ENCODE measurements around the gene ERC2.

The ERC2 gene

DNA sequence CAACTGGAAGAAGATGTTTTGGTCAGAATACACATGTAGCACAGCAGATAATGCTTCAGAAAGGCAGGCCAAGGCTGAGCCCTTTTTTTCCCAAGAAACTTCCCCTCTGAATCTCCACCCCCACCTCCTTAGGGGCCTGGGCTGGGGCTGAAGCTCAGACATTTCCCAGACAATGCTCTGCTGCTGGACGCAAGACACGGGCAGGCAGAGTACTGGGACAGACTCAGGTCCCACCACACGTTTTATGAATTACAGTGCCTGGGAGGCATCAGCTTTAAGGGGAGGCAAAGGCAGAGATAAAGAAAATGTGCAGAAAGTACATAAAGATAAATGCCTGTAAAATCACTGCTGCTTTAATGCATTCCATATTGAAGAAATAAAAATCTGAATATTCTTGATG, 479.4 kb downstream of the ERC2 start:
- TF ChIP-seq, protein P1, sequence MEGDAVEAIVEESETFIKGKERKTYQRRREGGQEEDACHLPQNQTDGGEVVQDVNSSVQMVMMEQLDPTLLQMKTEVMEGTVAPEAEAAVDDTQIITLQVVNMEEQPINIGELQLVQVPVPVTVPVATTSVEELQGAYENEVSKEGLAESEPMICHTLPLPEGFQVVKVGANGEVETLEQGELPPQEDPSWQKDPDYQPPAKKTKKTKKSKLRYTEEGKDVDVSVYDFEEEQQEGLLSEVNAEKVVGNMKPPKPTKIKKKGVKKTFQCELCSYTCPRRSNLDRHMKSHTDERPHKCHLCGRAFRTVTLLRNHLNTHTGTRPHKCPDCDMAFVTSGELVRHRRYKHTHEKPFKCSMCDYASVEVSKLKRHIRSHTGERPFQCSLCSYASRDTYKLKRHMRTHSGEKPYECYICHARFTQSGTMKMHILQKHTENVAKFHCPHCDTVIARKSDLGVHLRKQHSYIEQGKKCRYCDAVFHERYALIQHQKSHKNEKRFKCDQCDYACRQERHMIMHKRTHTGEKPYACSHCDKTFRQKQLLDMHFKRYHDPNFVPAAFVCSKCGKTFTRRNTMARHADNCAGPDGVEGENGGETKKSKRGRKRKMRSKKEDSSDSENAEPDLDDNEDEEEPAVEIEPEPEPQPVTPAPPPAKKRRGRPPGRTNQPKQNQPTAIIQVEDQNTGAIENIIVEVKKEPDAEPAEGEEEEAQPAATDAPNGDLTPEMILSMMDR (IDR thresholded peaks at IDR 0.05): no peak
- Histone ChIP-seq H3K9me3 (ENCODE audit: control insufficient read depth, low read length) (no peaks in the 10 kb centered on the region), H3K4me2 (ENCODE audit: low read length) (no peak overlapping the region), H3K79me2 (no peaks in the 10 kb centered on the region), H3K4me1 (no peaks in the 10 kb centered on the region), H3K27me3 (ENCODE audit: control insufficient read depth, insufficient read depth, low read length) (no peaks in the 10 kb centered on the region), H3K36me3 (ENCODE audit: control insufficient read depth, insufficient read depth, low read length) (no peaks in the 10 kb centered on the region), H3K9ac (no peak overlapping the region), H3K4me3 (ENCODE audit: low read depth, low read length) (no peak overlapping the region), H2AFZ (no peak overlapping the region), H3K27ac (no peak overlapping the region)

DNA sequence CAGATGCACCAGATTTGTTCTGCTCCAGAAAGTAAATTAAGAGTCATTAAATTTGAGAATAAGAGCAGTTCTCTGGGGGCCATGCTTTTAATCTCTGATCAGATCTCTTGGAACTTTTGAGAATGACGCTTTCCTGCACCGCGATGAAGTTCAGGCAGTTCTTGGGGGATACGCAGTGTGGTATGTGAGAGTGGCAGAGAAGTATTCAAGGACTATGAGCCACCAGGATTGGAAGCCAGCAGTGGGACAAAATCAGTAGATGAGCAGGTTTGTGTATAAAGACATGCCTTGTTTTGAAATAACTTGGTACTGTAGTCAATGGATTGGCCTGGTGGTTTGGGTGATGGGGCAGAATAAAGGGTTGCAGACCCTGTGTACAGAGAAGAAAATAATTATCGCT, 483.6 kb downstream of the ERC2 start:
- Histone ChIP-seq H3K4me3 (ENCODE audit: low read depth, low read length) (no peak overlapping the region), H3K4me1 (no peaks in the 10 kb centered on the region), H3K27me3 (ENCODE audit: control insufficient read depth, insufficient read depth, low read length) (no peaks in the 10 kb centered on the region), H3K27ac (no peak overlapping the region), H3K4me2 (ENCODE audit: low read length) (no peak overlapping the region), H3K9ac (no peak overlapping the region), H3K79me2 (no peaks in the 10 kb centered on the region), H2AFZ (no peak overlapping the region), H3K9me3 (ENCODE audit: control insufficient read depth, low read length) (no peaks in the 10 kb centered on the region), H3K36me3 (ENCODE audit: control insufficient read depth, insufficient read depth, low read length) (no peaks in the 10 kb centered on the region)
- TF ChIP-seq, protein P1 (IDR thresholded peaks at IDR 0.05): no peak

DNA sequence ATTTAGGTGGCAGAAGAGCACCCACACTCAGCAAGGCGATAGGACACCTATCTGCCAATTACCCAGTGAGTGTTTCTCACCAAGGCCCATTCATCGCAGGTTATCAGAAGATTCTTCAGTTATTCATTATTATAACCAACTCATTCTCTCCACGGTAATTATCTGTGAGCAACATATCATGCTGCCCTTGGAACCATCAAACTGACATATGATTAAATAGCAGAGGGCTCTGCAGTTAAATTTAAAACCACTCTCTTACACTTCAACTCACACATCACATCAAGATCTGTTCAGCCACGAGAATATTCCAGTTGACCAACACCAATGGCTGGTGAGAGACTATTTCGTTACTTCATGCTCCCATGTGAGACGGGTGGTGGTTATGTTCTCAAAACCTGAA, 489.3 kb downstream of the ERC2 start:
- H3K4me2 ChIP-seq (ENCODE audit: low read length): no peak overlapping the region
- H3K9me3 ChIP-seq (ENCODE audit: control insufficient read depth, low read length): no peaks in the 10 kb centered on the region

DNA sequence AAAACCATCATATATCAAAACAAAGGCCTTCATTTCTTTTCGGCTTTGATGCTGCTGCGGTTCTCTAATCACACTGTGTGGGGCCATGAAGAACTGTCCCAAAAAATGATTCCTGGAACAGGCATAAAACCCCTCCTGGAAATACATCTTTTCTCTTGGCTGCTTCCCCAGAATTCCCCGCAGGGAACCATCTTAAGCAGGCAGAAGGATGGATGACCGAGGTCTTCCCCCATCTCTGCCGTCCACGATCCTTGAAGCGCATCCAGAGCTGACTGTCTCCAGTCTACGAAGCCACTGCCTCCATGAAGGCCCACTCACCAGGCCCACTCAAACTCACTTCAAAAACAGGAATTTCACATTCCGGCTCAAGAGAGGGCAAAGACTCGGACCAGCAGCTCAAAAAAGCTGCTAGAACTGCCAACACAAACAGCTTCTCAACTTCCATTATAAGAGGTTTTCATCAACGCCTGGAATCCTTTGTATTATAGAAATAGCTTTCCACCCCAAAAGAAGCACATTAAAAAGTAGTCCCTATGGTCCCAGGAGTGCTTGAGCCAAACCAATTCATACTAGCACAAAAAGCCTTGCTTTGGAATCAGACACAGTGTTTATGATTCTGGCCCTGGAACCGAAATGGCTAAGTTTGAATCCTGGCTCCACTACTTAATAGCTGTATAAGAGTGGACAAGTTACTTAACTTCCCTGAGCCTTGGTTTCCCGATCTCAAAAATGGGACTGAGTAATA, 493.7 kb downstream of the ERC2 start:
- Histone ChIP-seq H3K79me2 (no peaks in the 10 kb centered on the region), H2AFZ (no peak overlapping the region), H3K36me3 (ENCODE audit: control insufficient read depth, insufficient read depth, low read length) (no peaks in the 10 kb centered on the region), H3K4me3 (ENCODE audit: low read depth, low read length) (no peak overlapping the region), H3K9me3 (ENCODE audit: control insufficient read depth, low read length) (no peaks in the 10 kb centered on the region), H3K27me3 (ENCODE audit: control insufficient read depth, insufficient read depth, low read length) (no peaks in the 10 kb centered on the region), H3K9ac (no peak overlapping the region), H3K4me1 (no peaks in the 10 kb centered on the region), H3K4me2 (ENCODE audit: low read length) (no peak overlapping the region), H3K27ac (no peak overlapping the region)
- TF ChIP-seq, protein P1 (IDR thresholded peaks at IDR 0.05): no peak

More for the DNA sequence above, 489.3 kb downstream of the ERC2 start:
- Histone ChIP-seq H3K27me3 (ENCODE audit: control insufficient read depth, insufficient read depth, low read length) (no peaks in the 10 kb centered on the region), H3K79me2 (no peaks in the 10 kb centered on the region), H3K4me3 (ENCODE audit: low read depth, low read length) (no peak overlapping the region), H3K27ac (no peak overlapping the region), H2AFZ (no peak overlapping the region), H3K9ac (no peak overlapping the region), H3K36me3 (ENCODE audit: control insufficient read depth, insufficient read depth, low read length) (no peaks in the 10 kb centered on the region), H3K4me1 (no peaks in the 10 kb centered on the region)
- TF ChIP-seq, protein P1 (IDR thresholded peaks at IDR 0.05): no peak

DNA sequence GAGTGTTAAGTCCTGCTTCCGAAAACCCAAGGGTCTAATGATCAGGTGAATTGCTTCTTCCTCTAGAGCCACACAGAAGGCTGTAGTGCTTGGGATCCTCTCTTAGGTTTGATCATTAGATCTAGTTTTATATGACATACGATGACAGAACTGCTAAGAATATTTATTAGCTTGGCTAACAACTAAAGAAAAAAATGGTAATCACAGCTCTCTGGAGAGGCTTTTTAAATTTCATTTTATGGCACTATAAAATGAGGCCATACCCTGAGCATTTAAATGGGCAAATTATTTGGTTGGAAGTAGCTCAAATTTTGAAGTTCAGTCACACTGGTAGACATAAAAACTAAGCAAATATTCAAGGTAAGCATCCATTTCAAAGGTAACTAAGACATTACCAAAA, 498.6 kb downstream of the ERC2 start:
- Histone ChIP-seq H3K4me3 (ENCODE audit: low read depth, low read length) (no peak overlapping the region), H2AFZ (no peak overlapping the region), H3K79me2 (no peaks in the 10 kb centered on the region), H3K27ac (no peak overlapping the region), H3K36me3 (ENCODE audit: control insufficient read depth, insufficient read depth, low read length) (no peaks in the 10 kb centered on the region), H3K27me3 (ENCODE audit: control insufficient read depth, insufficient read depth, low read length) (no peaks in the 10 kb centered on the region), H3K4me2 (ENCODE audit: low read length) (no peak overlapping the region), H3K4me1 (no peaks in the 10 kb centered on the region), H3K9ac (no peak overlapping the region), H3K9me3 (ENCODE audit: control insufficient read depth, low read length) (no peaks in the 10 kb centered on the region)
- TF ChIP-seq, protein P1 (IDR thresholded peaks at IDR 0.05): no peak
